G401.6 (cell line): ENCODE results near the gene MATN4.
"Not testable (repeated sequence)": the region's sequence is repeated elsewhere in the genome, so short reads cannot be mapped to it uniquely, and the experiment has no call there.

Experiments used
- FAIRE-seq: peaks from 2 replicates; lab custom pipeline; 2012; peaks lifted over from hg19 to GRCh38; lab: Jason Lieb, UNC

Gene MATN4

GRCh38 chr20:45308117-45308778, at the start of gene MATN4:
Gene MATN4 (minus strand): TSS chr20:45308299. CDS start chr20:45305582, 2,717 bp downstream.
- no peak for FAIRE-seq

GRCh38 chr20:45355209-45356084, 47.3 kb upstream of the MATN4 start:
- no peak for FAIRE-seq

GRCh38 chr20:45354423-45355208, 46.5 kb upstream of the MATN4 start:
- FAIRE-seq = no peak

GRCh38 chr20:45353746-45354145, 45.6 kb upstream of the MATN4 start:
- no peak for FAIRE-seq

- FAIRE-seq = no peak
Observed at GRCh38 chr20:45352729-45353128, 44.6 kb upstream of the MATN4 start.

- not testable (repeated sequence) for FAIRE-seq
Observed at GRCh38 chr20:45350795-45351194, 42.7 kb upstream of the MATN4 start.

GRCh38 chr20:45350217-45350616, 42.1 kb upstream of the MATN4 start:
- FAIRE-seq = no peak

GRCh38 chr20:45347936-45348778, 40.1 kb upstream of the MATN4 start, which contains the start of gene SDC4:
Gene SDC4 (minus strand): TSS chr20:45348424. CDS start chr20:45348384, 40 bp downstream.
- FAIRE-seq = no peak

GRCh38 chr20:45347297-45347935, 39.3 kb upstream of the MATN4 start:
- FAIRE-seq = no peak

- no peak for FAIRE-seq
Observed at GRCh38 chr20:45346851-45347250, 38.8 kb upstream of the MATN4 start.

- no peak for FAIRE-seq
Observed at GRCh38 chr20:45346291-45346718, 38.2 kb upstream of the MATN4 start.

GRCh38 chr20:45345104-45345936, 37.2 kb upstream of the MATN4 start:
- FAIRE-seq = no peak

GRCh38 chr20:45344168-45344860, 36.2 kb upstream of the MATN4 start:
- FAIRE-seq = no peak

GRCh38 chr20:45343532-45344167, 35.6 kb upstream of the MATN4 start:
- no peak for FAIRE-seq

- no peak for FAIRE-seq
Observed at GRCh38 chr20:45342855-45343531, 34.9 kb upstream of the MATN4 start.

- FAIRE-seq = no peak
Observed at GRCh38 chr20:45341939-45342854, 34.1 kb upstream of the MATN4 start.

GRCh38 chr20:45341579-45341938, 33.5 kb upstream of the MATN4 start:
- no peak for FAIRE-seq
